ENCODE data around the gene ERAS.

Gene ERAS

DNA sequence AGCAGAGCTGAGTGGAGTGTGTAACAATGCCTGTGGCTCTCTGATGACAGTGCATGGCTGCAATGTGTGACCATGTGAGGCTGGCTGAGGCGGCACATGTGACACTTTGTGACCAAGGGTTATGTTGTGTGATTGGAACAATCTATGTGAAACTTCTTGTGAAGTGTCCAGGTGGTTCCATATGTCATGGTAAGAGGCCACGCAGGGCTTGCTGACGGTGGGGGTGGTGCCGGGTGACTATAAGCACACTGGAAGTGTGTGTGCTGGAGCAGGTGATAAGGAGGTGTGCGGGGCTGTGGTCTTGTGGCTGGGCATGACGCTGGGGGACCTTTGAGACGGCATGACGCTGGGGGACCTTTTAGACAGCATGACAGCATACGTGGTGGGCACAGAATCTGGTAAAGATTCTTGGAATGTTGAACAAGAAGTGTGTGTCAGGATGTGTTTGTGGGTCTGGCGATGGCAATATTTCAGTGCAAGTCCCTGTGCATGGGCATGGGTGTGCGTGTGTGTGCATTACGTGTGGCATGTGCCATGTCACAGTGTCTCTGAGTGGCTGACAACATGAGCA is 31.9 kb upstream of the ERAS start:
- TF ChIP-seq ESRRG (CRISPR knock-in tag; IDR thresholded peaks at IDR 0.05) (no peak), ISL1 (CRISPR knock-in tag; IDR thresholded peaks at IDR 0.05) (no peak), BACH2 (CRISPR knock-in tag; IDR thresholded peaks at IDR 0.05; ENCODE audit: borderline replicate concordance) (no peak), OSR1 (CRISPR knock-in tag; IDR thresholded peaks at IDR 0.05) (no peak), ZNF565 (CRISPR knock-in tag; conservative IDR thresholded peaks at IDR 0.05; ENCODE audit: low read depth) (no peak), ZNF8 (CRISPR knock-in tag; IDR thresholded peaks at IDR 0.05) (no peak), TOX (CRISPR knock-in tag; IDR thresholded peaks at IDR 0.05; ENCODE audit: borderline replicate concordance) (no peak), SNAI2 (CRISPR knock-in tag; IDR thresholded peaks at IDR 0.05) (no peak), RARB (CRISPR knock-in tag; IDR thresholded peaks at IDR 0.05) (no peak)
- TF ChIP-seq, protein P1, sequence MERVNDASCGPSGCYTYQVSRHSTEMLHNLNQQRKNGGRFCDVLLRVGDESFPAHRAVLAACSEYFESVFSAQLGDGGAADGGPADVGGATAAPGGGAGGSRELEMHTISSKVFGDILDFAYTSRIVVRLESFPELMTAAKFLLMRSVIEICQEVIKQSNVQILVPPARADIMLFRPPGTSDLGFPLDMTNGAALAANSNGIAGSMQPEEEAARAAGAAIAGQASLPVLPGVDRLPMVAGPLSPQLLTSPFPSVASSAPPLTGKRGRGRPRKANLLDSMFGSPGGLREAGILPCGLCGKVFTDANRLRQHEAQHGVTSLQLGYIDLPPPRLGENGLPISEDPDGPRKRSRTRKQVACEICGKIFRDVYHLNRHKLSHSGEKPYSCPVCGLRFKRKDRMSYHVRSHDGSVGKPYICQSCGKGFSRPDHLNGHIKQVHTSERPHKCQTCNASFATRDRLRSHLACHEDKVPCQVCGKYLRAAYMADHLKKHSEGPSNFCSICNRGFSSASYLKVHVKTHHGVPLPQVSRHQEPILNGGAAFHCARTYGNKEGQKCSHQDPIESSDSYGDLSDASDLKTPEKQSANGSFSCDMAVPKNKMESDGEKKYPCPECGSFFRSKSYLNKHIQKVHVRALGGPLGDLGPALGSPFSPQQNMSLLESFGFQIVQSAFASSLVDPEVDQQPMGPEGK (CRISPR knock-in tag; IDR thresholded peaks at IDR 0.05; ENCODE audit: borderline replicate concordance) = no peak
- TF ChIP-seq, protein P2, sequence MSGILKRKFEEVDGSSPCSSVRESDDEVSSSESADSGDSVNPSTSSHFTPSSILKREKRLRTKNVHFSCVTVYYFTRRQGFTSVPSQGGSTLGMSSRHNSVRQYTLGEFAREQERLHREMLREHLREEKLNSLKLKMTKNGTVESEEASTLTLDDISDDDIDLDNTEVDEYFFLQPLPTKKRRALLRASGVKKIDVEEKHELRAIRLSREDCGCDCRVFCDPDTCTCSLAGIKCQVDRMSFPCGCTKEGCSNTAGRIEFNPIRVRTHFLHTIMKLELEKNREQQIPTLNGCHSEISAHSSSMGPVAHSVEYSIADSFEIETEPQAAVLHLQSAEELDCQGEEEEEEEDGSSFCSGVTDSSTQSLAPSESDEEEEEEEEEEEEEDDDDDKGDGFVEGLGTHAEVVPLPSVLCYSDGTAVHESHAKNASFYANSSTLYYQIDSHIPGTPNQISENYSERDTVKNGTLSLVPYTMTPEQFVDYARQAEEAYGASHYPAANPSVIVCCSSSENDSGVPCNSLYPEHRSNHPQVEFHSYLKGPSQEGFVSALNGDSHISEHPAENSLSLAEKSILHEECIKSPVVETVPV (CRISPR knock-in tag; IDR thresholded peaks at IDR 0.05) = no peak
- TF ChIP-seq, protein P3, sequence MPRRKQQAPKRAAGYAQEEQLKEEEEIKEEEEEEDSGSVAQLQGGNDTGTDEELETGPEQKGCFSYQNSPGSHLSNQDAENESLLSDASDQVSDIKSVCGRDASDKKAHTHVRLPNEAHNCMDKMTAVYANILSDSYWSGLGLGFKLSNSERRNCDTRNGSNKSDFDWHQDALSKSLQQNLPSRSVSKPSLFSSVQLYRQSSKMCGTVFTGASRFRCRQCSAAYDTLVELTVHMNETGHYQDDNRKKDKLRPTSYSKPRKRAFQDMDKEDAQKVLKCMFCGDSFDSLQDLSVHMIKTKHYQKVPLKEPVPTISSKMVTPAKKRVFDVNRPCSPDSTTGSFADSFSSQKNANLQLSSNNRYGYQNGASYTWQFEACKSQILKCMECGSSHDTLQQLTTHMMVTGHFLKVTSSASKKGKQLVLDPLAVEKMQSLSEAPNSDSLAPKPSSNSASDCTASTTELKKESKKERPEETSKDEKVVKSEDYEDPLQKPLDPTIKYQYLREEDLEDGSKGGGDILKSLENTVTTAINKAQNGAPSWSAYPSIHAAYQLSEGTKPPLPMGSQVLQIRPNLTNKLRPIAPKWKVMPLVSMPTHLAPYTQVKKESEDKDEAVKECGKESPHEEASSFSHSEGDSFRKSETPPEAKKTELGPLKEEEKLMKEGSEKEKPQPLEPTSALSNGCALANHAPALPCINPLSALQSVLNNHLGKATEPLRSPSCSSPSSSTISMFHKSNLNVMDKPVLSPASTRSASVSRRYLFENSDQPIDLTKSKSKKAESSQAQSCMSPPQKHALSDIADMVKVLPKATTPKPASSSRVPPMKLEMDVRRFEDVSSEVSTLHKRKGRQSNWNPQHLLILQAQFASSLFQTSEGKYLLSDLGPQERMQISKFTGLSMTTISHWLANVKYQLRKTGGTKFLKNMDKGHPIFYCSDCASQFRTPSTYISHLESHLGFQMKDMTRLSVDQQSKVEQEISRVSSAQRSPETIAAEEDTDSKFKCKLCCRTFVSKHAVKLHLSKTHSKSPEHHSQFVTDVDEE (CRISPR knock-in tag; IDR thresholded peaks at IDR 0.05) = no peak

DNA sequence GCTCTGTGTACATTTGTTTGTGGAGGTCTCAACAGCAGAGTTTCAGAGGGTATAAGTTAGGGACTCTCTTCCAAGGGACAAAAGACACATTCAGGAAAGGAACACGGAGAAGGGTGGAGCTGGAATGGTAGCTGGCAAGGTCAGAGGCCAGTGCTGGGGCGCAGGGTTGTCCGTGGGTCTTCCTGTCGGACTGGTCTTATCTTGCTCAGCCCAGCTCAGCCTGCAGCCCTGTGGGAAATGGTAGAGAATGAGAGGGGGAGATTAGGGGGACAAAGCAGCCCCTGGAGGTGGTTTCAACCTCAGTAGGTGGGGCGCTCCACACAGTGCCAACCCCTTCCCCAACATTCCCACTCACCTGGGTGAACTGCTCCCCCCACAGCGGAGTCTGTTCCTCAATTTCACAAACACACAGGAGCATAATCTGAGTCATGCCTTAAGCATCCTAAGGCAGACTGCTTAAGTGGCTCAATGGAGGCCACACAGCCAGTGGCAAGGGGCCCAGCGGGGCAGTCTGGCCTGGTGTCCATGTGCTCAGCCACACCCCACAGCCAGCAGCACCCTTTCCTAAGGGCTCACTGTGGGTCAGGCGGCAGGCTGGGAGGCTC is 31.3 kb upstream of the ERAS start:
- TF ChIP-seq TOX (CRISPR knock-in tag; IDR thresholded peaks at IDR 0.05; ENCODE audit: borderline replicate concordance) (no peak), ESRRG (CRISPR knock-in tag; IDR thresholded peaks at IDR 0.05) (no peak), ARNTL (CRISPR knock-in tag; IDR thresholded peaks at IDR 0.05; ENCODE audit: borderline replicate concordance, low read depth) (no peak), BACH2 (CRISPR knock-in tag; IDR thresholded peaks at IDR 0.05; ENCODE audit: borderline replicate concordance) (no peak), RARB (CRISPR knock-in tag; IDR thresholded peaks at IDR 0.05) (no peak), OSR1 (CRISPR knock-in tag; IDR thresholded peaks at IDR 0.05) (no peak), ZC3H10 (CRISPR knock-in tag; IDR thresholded peaks at IDR 0.05) (no peak), ZNF565 (CRISPR knock-in tag; conservative IDR thresholded peaks at IDR 0.05; ENCODE audit: low read depth) (no peak), PPARA (CRISPR knock-in tag; IDR thresholded peaks at IDR 0.05; ENCODE audit: borderline replicate concordance) (no peak), ISL1 (CRISPR knock-in tag; IDR thresholded peaks at IDR 0.05) (no peak), TCF4 (CRISPR knock-in tag; IDR thresholded peaks at IDR 0.05; ENCODE audit: borderline replicate concordance) (no peak), ZNF8 (CRISPR knock-in tag; IDR thresholded peaks at IDR 0.05) (no peak), GLIS3 (CRISPR knock-in tag; IDR thresholded peaks at IDR 0.05) (no peak), CSDC2 (CRISPR knock-in tag; IDR thresholded peaks at IDR 0.05) (no peak), ZNF70 (CRISPR knock-in tag; IDR thresholded peaks at IDR 0.05) (no peak), ZFP3 (CRISPR knock-in tag; IDR thresholded peaks at IDR 0.05) (no peak), ZFP30 (CRISPR knock-in tag; IDR thresholded peaks at IDR 0.05) (no peak), SNAI2 (CRISPR knock-in tag; IDR thresholded peaks at IDR 0.05) (no peak)
- TF ChIP-seq, protein P2 (CRISPR knock-in tag; IDR thresholded peaks at IDR 0.05) = no peak
- TF ChIP-seq, protein P3 (CRISPR knock-in tag; IDR thresholded peaks at IDR 0.05) = no peak
- ATAC-seq = peak; percentile 78

More for the DNA sequence above, 31.9 kb upstream of the ERAS start:
- no peak for ATAC-seq
